PC-3 (cell line): ENCODE data around the gene SKAP1.

Experiments
- EZH2 ChIP-seq: fragments of 300-600 bp; sonication (generic); IDR thresholded peaks from one replicate; pipeline ENCODE4 v1.6.1; 2017; ENCODE audit warnings: antibody characterized with exemption, mild to moderate bottlenecking, low read length; ENCODE audit not compliant: unreplicated experiment
- TF ChIP-seq, protein P1 (sequence below): fragments of 300-600 bp; sonication (generic); conservative IDR thresholded peaks from 2 replicates; pipeline ENCODE4 v1.5.1; 2017; ENCODE audit warnings: antibody characterized with exemption, low read depth, mild to moderate bottlenecking, low read length

DNA sequence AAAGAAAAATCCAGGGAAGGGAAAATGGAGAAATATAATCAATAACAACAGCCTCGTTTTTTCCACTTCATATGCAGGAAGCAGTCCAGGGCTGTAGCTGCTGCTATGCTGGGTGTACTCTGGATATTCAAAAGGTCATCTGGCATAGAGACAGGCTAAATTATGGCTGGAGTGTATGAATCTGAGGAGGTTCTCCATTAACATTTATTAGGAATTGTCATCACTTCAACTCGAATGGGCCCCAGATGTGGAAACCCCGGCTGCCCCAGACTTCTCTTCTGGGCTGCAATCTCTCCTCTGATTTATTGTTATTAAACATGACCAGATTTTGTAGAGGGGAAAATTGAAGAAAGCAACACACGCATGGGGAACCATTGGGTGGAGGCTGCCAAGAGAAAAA, 33.5 kb upstream of the SKAP1 start:
- TF ChIP-seq, protein P1, sequence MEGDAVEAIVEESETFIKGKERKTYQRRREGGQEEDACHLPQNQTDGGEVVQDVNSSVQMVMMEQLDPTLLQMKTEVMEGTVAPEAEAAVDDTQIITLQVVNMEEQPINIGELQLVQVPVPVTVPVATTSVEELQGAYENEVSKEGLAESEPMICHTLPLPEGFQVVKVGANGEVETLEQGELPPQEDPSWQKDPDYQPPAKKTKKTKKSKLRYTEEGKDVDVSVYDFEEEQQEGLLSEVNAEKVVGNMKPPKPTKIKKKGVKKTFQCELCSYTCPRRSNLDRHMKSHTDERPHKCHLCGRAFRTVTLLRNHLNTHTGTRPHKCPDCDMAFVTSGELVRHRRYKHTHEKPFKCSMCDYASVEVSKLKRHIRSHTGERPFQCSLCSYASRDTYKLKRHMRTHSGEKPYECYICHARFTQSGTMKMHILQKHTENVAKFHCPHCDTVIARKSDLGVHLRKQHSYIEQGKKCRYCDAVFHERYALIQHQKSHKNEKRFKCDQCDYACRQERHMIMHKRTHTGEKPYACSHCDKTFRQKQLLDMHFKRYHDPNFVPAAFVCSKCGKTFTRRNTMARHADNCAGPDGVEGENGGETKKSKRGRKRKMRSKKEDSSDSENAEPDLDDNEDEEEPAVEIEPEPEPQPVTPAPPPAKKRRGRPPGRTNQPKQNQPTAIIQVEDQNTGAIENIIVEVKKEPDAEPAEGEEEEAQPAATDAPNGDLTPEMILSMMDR: no peak
- no peak for TF ChIP-seq EZH2
